ENCODE results near the gene PDHB. TPM values are rescaled to one million over a fixed set of nuclear protein-coding genes. Genes with fewer than 3 reads are reported as not detected.
A peak's percentile ranks its signal among the peaks of the same experiment; 100 is the strongest.

PDHB gene
- total and polyA plus RNA-seq, 2 donors (not counting 1 experiment from before 2014, with no cell fraction given) = 69.9 to 201 TPM

- H3K79me2 ChIP-seq (ENCODE audit: control insufficient read depth, insufficient read depth, low read length) = no peaks in the 10 kb centered on the region
- H3K36me3 ChIP-seq (ENCODE audit: control insufficient read depth, insufficient read depth, low read length) = no peaks in the 10 kb centered on the region
- H3K9me3 ChIP-seq (ENCODE audit: control insufficient read depth, insufficient read depth, low read depth, low read length) = no peaks in the 10 kb centered on the region
- H3K4me1 ChIP-seq (ENCODE audit: control insufficient read depth, extremely low read depth, insufficient read depth, low read length) = peaks cover 5% of the 10 kb centered on the region
- no peak overlapping the region for H2AFZ ChIP-seq (ENCODE audit: low read length)
- no peak overlapping the region for H3K27ac ChIP-seq (ENCODE audit: insufficient read depth, low read length)
- no peak overlapping the region for H3K4me2 ChIP-seq (ENCODE audit: extremely low read depth, insufficient read depth, low read length)
- no peaks in the 10 kb centered on the region for H4K20me1 ChIP-seq (ENCODE audit: control insufficient read depth, extremely low read depth, insufficient read depth, low read length)
- no peak for DNase-seq (ENCODE audit: low read depth in 2 of 2)
- no peak overlapping the region for H3K9ac ChIP-seq (ENCODE audit: insufficient read depth, low read length)
- no peaks in the 10 kb centered on the region for H3K27me3 ChIP-seq (ENCODE audit: control insufficient read depth, insufficient read depth, low read length)
- H3K4me3 ChIP-seq (replicated peaks in 1 of 4; ENCODE audit: control extremely low read depth in 1 of 4, insufficient read depth in 1 of 4, low read depth in 3 of 4, low read length in 4 of 4) = no peak overlapping the region
- TF ChIP-seq CTCF (conservative IDR thresholded peaks at IDR 0.05 in 1 of 2, IDR thresholded peaks at IDR 0.05 in 1 of 2; ENCODE audit: low read depth in 1 of 2, low read length in 2 of 2) (no peak), EZH2 (IDR thresholded peaks at IDR 0.05; ENCODE audit: low read length, missing control alignments) (no peak)
Observed at GRCh38 chr3:58464866-58465265, 31.2 kb upstream of the PDHB start.

- Histone ChIP-seq H2AFZ (ENCODE audit: low read length) (peak overlapping the region; percentile 50), H3K9ac (ENCODE audit: insufficient read depth, low read length) (no peak overlapping the region)
Observed at GRCh38 chr3:58463942-58464271, 30.3 kb upstream of the PDHB start.

GRCh38 chr3:58463181-58463941 lies 29.7 kb upstream of the PDHB start:
- Histone ChIP-seq H2AFZ (ENCODE audit: low read length) (peak overlapping the region; percentile 52), H3K79me2 (ENCODE audit: control insufficient read depth, insufficient read depth, low read length) (no peaks in the 10 kb centered on the region)

More at GRCh38 chr3:58463942-58464271, 30.3 kb upstream of the PDHB start:
- no peaks in the 10 kb centered on the region for H3K79me2 ChIP-seq (ENCODE audit: control insufficient read depth, insufficient read depth, low read length)
- H3K4me3 ChIP-seq (replicated peaks in 1 of 4; ENCODE audit: control extremely low read depth in 1 of 4, insufficient read depth in 1 of 4, low read depth in 3 of 4, low read length in 4 of 4) = peak overlapping the region in 1 of 4 experiments; percentile 10
- DNase-seq (ENCODE audit: low read depth in 2 of 2) = no peak
- TF ChIP-seq CTCF (conservative IDR thresholded peaks at IDR 0.05 in 1 of 2, IDR thresholded peaks at IDR 0.05 in 1 of 2; ENCODE audit: low read depth in 1 of 2, low read length in 2 of 2) (no peak), EZH2 (IDR thresholded peaks at IDR 0.05; ENCODE audit: low read length, missing control alignments) (no peak)
- H3K4me1 ChIP-seq (ENCODE audit: control insufficient read depth, extremely low read depth, insufficient read depth, low read length) = peaks cover 5% of the 10 kb centered on the region
- no peaks in the 10 kb centered on the region for H3K9me3 ChIP-seq (ENCODE audit: control insufficient read depth, insufficient read depth, low read depth, low read length)
- H3K36me3 ChIP-seq (ENCODE audit: control insufficient read depth, insufficient read depth, low read length) = no peaks in the 10 kb centered on the region
- H3K4me2 ChIP-seq (ENCODE audit: extremely low read depth, insufficient read depth, low read length) = peak overlapping the region; percentile 68
- H3K27me3 ChIP-seq (ENCODE audit: control insufficient read depth, insufficient read depth, low read length) = no peaks in the 10 kb centered on the region
- no peaks in the 10 kb centered on the region for H4K20me1 ChIP-seq (ENCODE audit: control insufficient read depth, extremely low read depth, insufficient read depth, low read length)
- no peak overlapping the region for H3K27ac ChIP-seq (ENCODE audit: insufficient read depth, low read length)

More at GRCh38 chr3:58463181-58463941, 29.7 kb upstream of the PDHB start:
- DNase-seq (ENCODE audit: low read depth in 2 of 2) = peak; percentile 80 to 90
- no peak overlapping the region for H3K9ac ChIP-seq (ENCODE audit: insufficient read depth, low read length)
- H3K9me3 ChIP-seq (ENCODE audit: control insufficient read depth, insufficient read depth, low read depth, low read length) = no peaks in the 10 kb centered on the region
- H3K4me1 ChIP-seq (ENCODE audit: control insufficient read depth, extremely low read depth, insufficient read depth, low read length) = peaks cover 5% of the 10 kb centered on the region
- no peaks in the 10 kb centered on the region for H4K20me1 ChIP-seq (ENCODE audit: control insufficient read depth, extremely low read depth, insufficient read depth, low read length)
- TF ChIP-seq CTCF (conservative IDR thresholded peaks at IDR 0.05 in 1 of 2, IDR thresholded peaks at IDR 0.05 in 1 of 2; ENCODE audit: low read depth in 1 of 2, low read length in 2 of 2) (peak; percentile 79 to 91), EZH2 (IDR thresholded peaks at IDR 0.05; ENCODE audit: low read length, missing control alignments) (no peak)
- H3K27ac ChIP-seq (ENCODE audit: insufficient read depth, low read length) = no peak overlapping the region
- no peaks in the 10 kb centered on the region for H3K27me3 ChIP-seq (ENCODE audit: control insufficient read depth, insufficient read depth, low read length)
- H3K4me2 ChIP-seq (ENCODE audit: extremely low read depth, insufficient read depth, low read length) = peak overlapping the region; percentile 68
- H3K36me3 ChIP-seq (ENCODE audit: control insufficient read depth, insufficient read depth, low read length) = no peaks in the 10 kb centered on the region
- H3K4me3 ChIP-seq (replicated peaks in 1 of 4; ENCODE audit: control extremely low read depth in 1 of 4, insufficient read depth in 1 of 4, low read depth in 3 of 4, low read length in 4 of 4) = peak overlapping the region in 2 of 4 experiments; percentile 10 to 24
